Stimulated activated CD8-positive, alpha-beta memory T cell treated with anti-CD3 and anti-CD28 coated beads, Interleukin-12 subunit alpha, Interleukin-12 subunit beta, amount 100 ng/mL, for 1 hour (primary cell): ENCODE data around the gene LIMD2.

ENCODE experiments used
- DNase-seq: peaks from one replicate; pipeline ENCODE4 v3.0.0-alpha.2; 2020; ENCODE audit warnings: low read depth

LIMD2 gene

DNA sequence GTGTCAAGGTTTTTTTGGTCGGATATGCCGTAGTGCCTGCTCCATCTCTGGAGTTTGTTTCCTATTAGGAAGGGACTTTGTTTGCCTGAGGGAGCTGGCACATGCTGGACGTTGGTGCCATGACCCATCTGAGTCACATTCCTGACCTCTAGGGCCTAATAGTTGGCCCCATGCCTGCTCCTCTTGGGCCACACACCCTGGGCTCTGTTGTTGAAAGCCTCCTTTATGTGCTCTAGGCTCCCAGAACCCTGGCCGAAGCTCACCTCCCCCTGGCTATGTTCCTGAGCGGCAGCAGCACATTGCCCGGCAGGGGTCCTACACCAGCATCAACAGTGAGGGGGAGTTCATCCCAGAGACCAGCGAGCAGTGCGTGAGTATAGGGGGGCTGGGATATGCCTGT is 18.4 kb downstream of the LIMD2 start:
- DNase-seq = no peak

DNA sequence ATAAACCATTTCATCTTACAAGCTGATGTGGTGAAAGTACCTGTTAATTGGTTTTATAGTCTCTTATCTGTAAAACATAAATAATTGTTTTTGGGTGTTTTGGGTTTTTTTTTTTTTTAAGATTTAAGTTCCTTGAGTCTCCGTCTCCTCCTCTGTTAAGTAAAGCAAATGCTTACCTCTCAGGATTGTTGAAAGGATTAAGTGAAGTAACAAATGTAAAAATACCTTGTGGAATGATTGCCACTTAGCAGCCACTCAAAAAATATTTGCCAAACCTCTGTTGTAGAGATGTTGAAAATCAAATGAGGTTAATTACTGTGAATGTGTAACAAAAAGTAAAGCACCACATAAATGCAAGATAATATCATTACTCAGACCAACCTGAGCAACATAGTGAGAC is 19.2 kb downstream of the LIMD2 start:
- DNase-seq = no peak

DNA sequence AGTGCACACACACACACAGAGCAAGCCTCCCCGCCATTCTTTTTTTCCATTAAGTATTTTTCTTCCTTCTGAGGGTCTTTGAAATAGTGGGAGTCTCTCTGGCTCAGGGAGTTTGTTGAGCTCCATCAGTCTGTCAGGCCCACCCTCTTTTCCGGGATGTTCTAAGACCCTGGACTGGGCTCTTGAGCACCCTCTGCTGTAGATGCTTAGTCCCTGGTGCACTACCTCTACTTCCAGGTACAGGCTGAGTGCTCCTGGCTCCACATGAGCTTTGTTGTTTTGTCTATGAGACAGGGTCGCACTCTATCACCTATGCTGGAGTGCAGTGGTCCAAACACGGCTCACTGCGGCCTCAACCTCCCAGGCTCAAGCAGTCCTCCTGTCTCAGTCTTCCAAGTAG is 20.7 kb downstream of the LIMD2 start:
- DNase-seq = no peak

- no peak for DNase-seq
Measured at GRCh38 chr17:63676584-63676983, 23.3 kb downstream of the LIMD2 start.

- no peak for DNase-seq
Measured at GRCh38 chr17:63675607-63676546, 24.0 kb downstream of the LIMD2 start.

- DNase-seq = no peak
Measured at GRCh38 chr17:63675231-63675606, 24.7 kb downstream of the LIMD2 start.

DNA sequence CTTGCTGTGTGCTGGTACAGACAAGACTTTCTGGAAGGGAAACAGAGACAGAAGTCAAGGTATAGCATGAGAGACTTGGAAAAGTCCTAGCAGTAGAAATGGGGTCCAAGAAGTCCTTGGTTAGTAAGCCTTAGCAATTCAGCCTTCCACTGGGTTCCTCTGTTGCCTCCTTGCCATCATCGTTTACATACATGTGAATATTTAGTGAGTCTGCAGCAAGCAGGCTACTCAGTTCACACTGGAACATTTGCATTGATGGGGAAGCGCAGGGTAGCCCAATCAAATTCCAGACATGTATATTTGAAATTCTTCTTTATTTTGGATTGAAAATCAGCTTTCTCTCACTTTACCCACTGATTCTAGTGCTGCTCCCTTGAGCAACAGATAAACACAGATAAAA is 27.1 kb downstream of the LIMD2 start:
- DNase-seq = no peak

GRCh38 chr17:63665527-63666214 is 34.3 kb downstream of the LIMD2 start:
- DNase-seq = no peak

GRCh38 chr17:63659850-63660249 is 40.1 kb downstream of the LIMD2 start:
- DNase-seq = no peak

GRCh38 chr17:63658366-63658765 is 41.6 kb downstream of the LIMD2 start:
- DNase-seq = no peak

GRCh38 chr17:63657786-63658185 is 42.1 kb downstream of the LIMD2 start:
- DNase-seq = no peak

GRCh38 chr17:63653050-63653449 is 46.9 kb downstream of the LIMD2 start:
- DNase-seq = no peak

DNA sequence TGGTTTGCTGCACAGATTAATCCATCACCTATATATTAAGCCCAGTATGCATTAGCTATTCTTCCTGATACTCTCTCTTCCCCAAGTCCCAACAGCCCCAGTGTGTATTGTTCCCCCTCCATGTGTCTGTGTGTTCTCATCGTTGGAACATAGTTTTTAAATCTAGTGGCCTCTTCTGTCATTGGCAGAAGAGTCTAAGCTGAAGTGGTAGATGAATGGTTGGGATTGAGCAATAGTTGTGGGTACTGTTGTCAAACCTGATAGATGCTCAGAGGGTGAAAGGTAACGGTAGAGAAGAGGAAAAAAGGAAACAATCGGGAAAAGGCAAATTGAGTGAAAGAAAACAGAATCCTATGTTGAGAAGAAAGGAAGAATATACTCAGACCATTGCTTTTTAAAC is 47.8 kb downstream of the LIMD2 start:
- no peak for DNase-seq

- DNase-seq = no peak
Measured at GRCh38 chr17:63649813-63650212, 50.1 kb downstream of the LIMD2 start.

GRCh38 chr17:63647936-63648335 is 52.0 kb downstream of the LIMD2 start:
- DNase-seq = no peak

GRCh38 chr17:63647065-63647725 is 52.7 kb downstream of the LIMD2 start:
- DNase-seq = no peak

GRCh38 chr17:63646488-63646806 is 53.5 kb downstream of the LIMD2 start:
- DNase-seq = no peak
